GM19043 (cell line): Measurements from ENCODE around the gene NUDT14.

Experiments used
- ATAC-seq: cut with Tn5 transposase; IDR thresholded peaks from one replicate; pipeline ENCODE4 v1.9.1; 2021; ENCODE audit warnings: low read depth; ENCODE audit not compliant: unreplicated experiment

The NUDT14 gene

GRCh38 chr14:105149146-105149781, 31.8 kb downstream of the NUDT14 start:
- ATAC-seq, result no peak

- ATAC-seq, result no peak
Observed at GRCh38 chr14:105148604-105149145, 32.4 kb downstream of the NUDT14 start.

GRCh38 chr14:105147671-105148603, 33.2 kb downstream of the NUDT14 start:
- ATAC-seq, result no peak

- no peak for ATAC-seq
Observed at GRCh38 chr14:105146976-105147635, 34.0 kb downstream of the NUDT14 start.

- ATAC-seq, result no peak
Observed at GRCh38 chr14:105146181-105146975, 34.7 kb downstream of the NUDT14 start.

GRCh38 chr14:105145381-105146180, 35.5 kb downstream of the NUDT14 start:
- ATAC-seq, result no peak

GRCh38 chr14:105144666-105145380, 36.3 kb downstream of the NUDT14 start:
- no peak for ATAC-seq

- no peak for ATAC-seq
Observed at GRCh38 chr14:105144026-105144665, 37.0 kb downstream of the NUDT14 start.

GRCh38 chr14:105143451-105144025, 37.6 kb downstream of the NUDT14 start:
- no peak for ATAC-seq

GRCh38 chr14:105142651-105143450, 38.3 kb downstream of the NUDT14 start:
- ATAC-seq, result no peak

- ATAC-seq, result no peak
Observed at GRCh38 chr14:105141486-105142281, 39.4 kb downstream of the NUDT14 start.

- ATAC-seq, result no peak
Observed at GRCh38 chr14:105141026-105141425, 40.1 kb downstream of the NUDT14 start.

- ATAC-seq, result no peak
Observed at GRCh38 chr14:105140581-105140980, 40.5 kb downstream of the NUDT14 start.

GRCh38 chr14:105139831-105140239, 41.3 kb downstream of the NUDT14 start:
- no peak for ATAC-seq

GRCh38 chr14:105139212-105139825, 41.8 kb downstream of the NUDT14 start:
- ATAC-seq, result no peak

GRCh38 chr14:105138551-105139111, 42.5 kb downstream of the NUDT14 start:
- no peak for ATAC-seq
